GM19240 (cell line): ENCODE measurements around the gene CDH23.

Source experiments
- DNase-seq: peaks from one replicate; pipeline ENCODE4 v3.0.0; 2011; ENCODE audit warnings: low spot score; ENCODE audit not compliant: insufficient read length

Gene CDH23

DNA sequence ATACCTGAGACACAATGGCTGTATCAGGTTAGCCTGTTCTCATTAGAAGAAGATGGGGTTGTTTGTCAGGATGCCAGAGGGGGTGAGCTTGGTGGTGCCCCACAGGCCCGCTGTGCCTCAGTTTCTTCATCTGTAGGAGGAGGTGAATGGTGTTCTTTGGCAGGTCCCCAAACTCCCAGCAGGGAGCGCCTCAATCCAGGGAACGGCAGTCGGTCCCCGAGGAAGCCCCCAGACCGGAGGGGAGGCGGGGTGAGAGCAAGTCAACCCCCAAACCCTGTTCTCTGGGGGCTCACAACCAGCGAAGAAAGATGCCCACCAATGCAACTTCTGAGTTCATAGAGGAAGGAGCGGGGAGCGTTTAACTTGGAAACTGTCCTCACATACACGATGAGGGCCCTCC, 306.9 kb downstream of the CDH23 start:
- DNase-seq = no peak

- DNase-seq = no peak
Measured at GRCh38 chr10:71704816-71705215, 308.1 kb downstream of the CDH23 start.

GRCh38 chr10:71705582-71705981, 308.9 kb downstream of the CDH23 start:
- DNase-seq = no peak

DNA sequence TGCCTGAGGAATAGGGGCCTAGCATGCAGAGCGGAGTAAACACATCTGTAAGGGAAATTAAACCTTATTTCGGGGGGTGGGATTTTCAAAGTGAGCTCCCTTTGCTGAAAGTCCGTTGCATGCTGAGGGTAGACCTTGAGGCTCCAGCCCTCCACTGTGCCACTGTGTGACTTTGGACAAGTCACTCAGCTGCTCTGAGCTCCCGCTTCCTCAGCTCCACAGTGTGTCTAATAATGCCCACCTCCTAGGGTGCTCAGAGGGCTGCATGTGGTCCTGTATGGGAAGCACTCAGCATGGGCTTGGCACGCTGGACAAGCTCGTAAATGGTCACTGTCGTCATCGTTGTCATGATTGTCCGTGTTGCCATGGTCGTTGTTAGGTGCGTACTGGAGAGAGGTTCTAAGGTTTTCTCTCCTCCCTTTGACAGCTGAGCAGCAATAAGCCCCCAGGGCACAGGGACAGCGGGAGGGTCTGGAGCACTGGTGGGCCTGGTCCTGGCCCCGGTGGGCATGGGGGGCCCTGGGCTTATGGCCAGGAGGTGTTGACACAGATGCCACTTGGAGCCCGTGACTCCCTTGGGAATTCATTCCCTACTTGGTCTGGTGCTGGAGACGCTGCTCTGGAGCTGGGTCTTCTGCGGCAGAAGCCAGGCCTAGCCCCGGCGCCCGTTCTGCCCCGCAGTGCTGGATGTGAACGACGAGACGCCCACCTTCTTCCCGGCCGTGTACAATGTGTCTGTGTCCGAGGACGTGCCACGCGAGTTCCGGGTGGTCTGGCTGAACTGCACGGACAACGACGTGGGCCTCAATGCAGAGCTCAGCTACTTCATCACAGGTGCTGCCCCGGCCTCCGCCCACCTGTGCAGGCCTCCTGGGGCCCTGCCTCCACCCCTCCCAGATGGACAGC, 309.7 kb downstream of the CDH23 start:
- DNase-seq = no peak

GRCh38 chr10:71707240-71707789, 310.6 kb downstream of the CDH23 start:
- DNase-seq = no peak

GRCh38 chr10:71708301-71708703, 311.6 kb downstream of the CDH23 start:
- peak; percentile 60 for DNase-seq

- DNase-seq = no peak
Measured at GRCh38 chr10:71708897-71709882, 312.5 kb downstream of the CDH23 start.

- DNase-seq = no peak
Measured at GRCh38 chr10:71710519-71710918, 313.8 kb downstream of the CDH23 start.

- DNase-seq = no peak
Measured at GRCh38 chr10:71711052-71711623, 314.4 kb downstream of the CDH23 start.

DNA sequence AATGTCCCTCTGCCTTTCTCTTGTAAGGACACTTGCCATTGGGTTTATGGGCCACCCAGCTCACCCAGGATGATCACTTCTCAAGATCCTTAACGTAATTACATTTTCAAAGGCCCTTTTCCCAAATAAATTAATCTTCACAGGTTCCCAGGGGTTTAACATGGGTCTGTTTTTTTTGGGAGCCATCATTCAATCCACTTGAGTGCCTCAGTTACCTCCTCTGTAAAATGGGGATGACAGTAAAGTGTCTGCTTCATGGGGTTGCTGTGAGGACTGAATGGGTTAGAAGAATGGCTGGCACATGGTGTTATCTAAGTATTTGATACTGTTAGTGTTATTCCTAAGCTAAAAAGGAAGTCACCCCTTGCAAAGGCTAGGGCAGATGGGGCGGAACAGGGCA, 315.4 kb downstream of the CDH23 start:
- DNase-seq = no peak

GRCh38 chr10:71712572-71713134, 315.9 kb downstream of the CDH23 start:
- no peak for DNase-seq

GRCh38 chr10:71713135-71714030, 316.7 kb downstream of the CDH23 start:
- DNase-seq = no peak

- no peak for DNase-seq
Measured at GRCh38 chr10:71714031-71714410, 317.3 kb downstream of the CDH23 start.

GRCh38 chr10:71714592-71714991, 317.9 kb downstream of the CDH23 start:
- no peak for DNase-seq

- DNase-seq = no peak
Measured at GRCh38 chr10:71715026-71715425, 318.3 kb downstream of the CDH23 start.

DNA sequence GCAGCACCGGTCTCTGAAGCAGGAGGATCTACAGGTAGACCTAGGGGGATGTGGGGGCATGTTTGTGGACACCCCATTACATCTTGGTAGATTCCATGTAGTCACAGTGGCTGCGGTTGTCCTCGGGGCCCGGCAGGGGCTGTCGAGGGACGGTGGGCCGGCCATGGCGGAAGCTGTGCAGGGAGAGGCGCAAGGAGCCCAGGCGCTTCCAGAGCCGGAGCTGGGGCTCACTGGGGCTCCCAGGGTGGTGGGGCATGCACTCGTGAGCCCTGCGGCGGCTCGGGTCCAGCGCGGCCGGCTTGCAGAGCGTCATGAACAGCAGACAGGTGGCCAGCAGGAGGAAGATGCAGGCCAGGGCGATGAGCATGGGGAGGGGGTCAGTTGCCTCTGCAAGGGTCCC, 319.1 kb downstream of the CDH23 start:
- DNase-seq = no peak

DNA sequence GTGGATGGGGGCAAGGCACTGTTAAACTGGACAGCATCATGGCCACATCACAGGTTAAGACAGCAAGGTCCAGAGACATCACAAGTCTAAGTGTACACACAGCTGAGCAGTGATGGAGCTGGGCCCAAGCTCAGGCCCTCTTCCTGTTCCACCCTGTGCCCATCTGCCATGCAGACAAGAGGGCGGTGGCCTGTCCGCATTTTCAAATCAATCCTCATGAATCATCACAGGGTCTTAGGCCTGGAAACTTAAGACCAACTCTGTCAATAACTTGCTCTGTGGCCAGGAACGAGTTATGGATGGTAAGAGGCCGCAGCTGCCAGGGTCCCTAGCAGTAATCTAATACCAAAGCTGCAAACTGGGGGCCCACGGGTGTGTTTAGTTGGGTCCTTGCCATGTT, 319.7 kb downstream of the CDH23 start:
- DNase-seq = no peak

GRCh38 chr10:71717056-71717455, 320.3 kb downstream of the CDH23 start:
- no peak for DNase-seq

- DNase-seq = no peak
Measured at GRCh38 chr10:71717551-71717951, 320.8 kb downstream of the CDH23 start.

DNA sequence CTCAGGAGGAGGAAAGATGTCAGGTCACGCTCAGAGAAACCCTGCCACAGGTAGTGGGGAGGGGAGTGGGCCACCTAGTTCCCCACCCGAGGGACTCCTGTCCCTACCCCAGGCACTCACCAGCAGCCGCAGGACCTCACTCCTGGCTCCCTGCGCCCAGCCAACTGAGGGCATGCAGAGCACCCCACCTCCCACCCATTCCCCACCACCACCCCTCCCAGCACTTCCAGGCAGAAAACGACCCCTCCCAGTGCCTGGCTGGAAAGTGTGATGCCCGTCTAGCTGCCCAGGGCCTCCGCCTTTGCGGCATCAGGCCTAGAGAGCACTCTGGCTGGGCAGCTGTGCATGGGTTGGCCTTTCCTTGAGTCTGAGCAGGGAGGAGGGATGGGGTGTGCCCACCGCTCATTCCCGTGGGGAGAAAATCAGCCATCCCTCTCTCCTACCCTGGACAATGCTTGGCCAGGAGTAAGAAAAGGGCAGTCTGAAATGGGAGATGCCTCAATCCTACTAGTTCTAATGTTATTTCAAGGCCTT, 321.5 kb downstream of the CDH23 start:
- DNase-seq = no peak
